Esophagus muscularis mucosa (tissue), 4 donors: Measurements from ENCODE around the gene PRKCG. TPM values are rescaled to one million over a fixed set of nuclear protein-coding genes. Genes with fewer than 3 reads are reported as not detected.

Experiments used
- DNase-seq: peaks from one replicate; pipeline ENCODE4 v3.0.0-alpha.2; 2017; ENCODE audit errors: extremely low spot score
- H3K27ac ChIP-seq, 4 donors: fragments of 200-600 bp; sonication (generic); replicated peaks in 1 of 4; 1 replicate in 3 of 4; 2 replicates in 1 of 4; pipeline ENCODE4 v1.5.1; 2016 to 2019; ENCODE audit warnings: mild to moderate bottlenecking in 1 of 4
- H3K27me3 ChIP-seq, 4 donors: fragments of 200-600 bp; sonication (generic); one replicate each; pipeline versions ENCODE4 v1.5.1 to v1.6.0; 2016 to 2019
- H3K36me3 ChIP-seq, 4 donors: fragments of 200-600 bp; sonication (generic); one replicate each; pipeline ENCODE4 v1.5.1; 2016 to 2019
- H3K4me1 ChIP-seq, 4 donors: fragments of 200-600 bp; sonication (generic); one replicate each; pipeline ENCODE4 v1.5.1; 2016 to 2019
- H3K4me3 ChIP-seq, 4 donors: fragments of 200-600 bp; sonication (generic); 1 replicate in 2 of 4; 2 replicates in 2 of 4; pipeline ENCODE4 v1.5.1; 2016 to 2019; ENCODE audit warnings: mild to moderate bottlenecking in 4 of 4, moderate library complexity in 1 of 4
- H3K9me3 ChIP-seq, 4 donors: fragments of 200-600 bp; sonication (generic); 1 replicate in 3 of 4; 2 replicates in 1 of 4; pipeline ENCODE4 v1.5.1; 2016 to 2019
- CTCF ChIP-seq, 3 experiments: fragments of 200-600 bp in 2 of 3; fragments of 450-650 bp in 1 of 3; sonication (generic) in 2 of 3; IDR thresholded peaks; one replicate each; pipeline ENCODE4 v1.5.1; 2017 to 2019; ENCODE audit warnings: antibody characterized with exemption in 3 of 3, mild to moderate bottlenecking in 2 of 3, moderate library complexity in 1 of 3
- EP300 ChIP-seq: sonication (generic); formaldehyde crosslinking; IDR thresholded peaks from one replicate; pipeline ENCODE4 v1.6.1; 2017; ENCODE audit warnings: antibody characterized with exemption
- POLR2A ChIP-seq: fragments of 450-650 bp; IDR thresholded peaks from one replicate; pipeline ENCODE4 v1.6.1; 2017; ENCODE audit warnings: antibody characterized with exemption, moderate library complexity, mild to moderate bottlenecking, low read depth
- POLR2AphosphoS5 ChIP-seq, 2 donors: sonication (generic); formaldehyde crosslinking; IDR thresholded peaks; one replicate each; pipeline ENCODE4 v1.6.1; 2017; ENCODE audit warnings: antibody characterized with exemption in 2 of 2
- WGBS: methylation state at CpG from one replicate; pipeline ENCODE4 v1.1.5; 2018; 5-methylcytosine and 5-hydroxymethylcytosine counted together
- intact Hi-C: fragments of 100-400 bp; cut with DNase I; formaldehyde crosslinking; loops from one replicate; pipeline ENCODE4 v1.15.1; 2023
- total RNA-seq, 4 donors: library from RNA; depleted of rRNA; stranded (reverse); fragments of >200 nt; gene quantifications; one replicate each; pipeline versions ENCODE4 v1.1.0 to v1.2.1, GENCODE V29; 2016

Gene PRKCG
- total RNA-seq, 4 donors from 2014 or later, result not detected

GRCh38 chr19:53915000-53915399 lies 33.0 kb downstream of the PRKCG start:
- no peak for DNase-seq
- H3K36me3 ChIP-seq, result no peaks in the 10 kb centered on the region
- H3K9me3 ChIP-seq, result no peaks in the 10 kb centered on the region
- TF ChIP-seq EP300 (no peak), POLR2A (no peak), CTCF (IDR thresholded peaks at IDR 0.05) (no peak), POLR2AphosphoS5 (IDR thresholded peaks at IDR 0.05) (no peak)
- no peak overlapping the region for H3K27ac ChIP-seq
- intact Hi-C loops, result no loop called here
- H3K27me3 ChIP-seq, result peaks cover 0 to 74% (median 20%) of the 10 kb centered on the region in 4 donors
- peaks cover 0 to 1% (median under 1%) of the 10 kb centered on the region in 4 donors for H3K4me1 ChIP-seq
- WGBS, result 64% methylated on average over 8 of the region's 8 CpGs
- no peak overlapping the region for H3K4me3 ChIP-seq

- Histone ChIP-seq H3K9me3 (no peaks in the 10 kb centered on the region), H3K36me3 (no peaks in the 10 kb centered on the region), H3K4me3 (no peak overlapping the region), H3K4me1 (no peaks in the 10 kb centered on the region), H3K27me3 (peaks cover 0 to 64% (median 12%) of the 10 kb centered on the region in 4 donors), H3K27ac (no peak overlapping the region)
- TF ChIP-seq POLR2AphosphoS5 (IDR thresholded peaks at IDR 0.05) (no peak), CTCF (IDR thresholded peaks at IDR 0.05) (no peak), EP300 (no peak), POLR2A (no peak)
- intact Hi-C loops, result no loop called here
- WGBS, result 71% methylated on average over 6 of the region's 6 CpGs
- no peak for DNase-seq
Observed at GRCh38 chr19:53916004-53916403, 34.0 kb downstream of the PRKCG start.

GRCh38 chr19:53917356-53917755 lies 35.4 kb downstream of the PRKCG start:
- intact Hi-C loops, result no loop called here
- peaks cover 0 to 53% (median 5%) of the 10 kb centered on the region in 4 donors for H3K27me3 ChIP-seq

GRCh38 chr19:53927739-53928138 lies 45.7 kb downstream of the PRKCG start:
- 48% methylated on average over 8 of the region's 8 CpGs for WGBS
- no peak overlapping the region for H3K27ac ChIP-seq

More at GRCh38 chr19:53917356-53917755, 35.4 kb downstream of the PRKCG start:
- no peak for DNase-seq
- Histone ChIP-seq H3K27ac (no peak overlapping the region), H3K36me3 (no peaks in the 10 kb centered on the region), H3K4me3 (no peak overlapping the region), H3K4me1 (no peaks in the 10 kb centered on the region), H3K9me3 (no peaks in the 10 kb centered on the region)
- WGBS, result 89% methylated on average over 7 of the region's 7 CpGs
- TF ChIP-seq CTCF (IDR thresholded peaks at IDR 0.05) (no peak), POLR2AphosphoS5 (IDR thresholded peaks at IDR 0.05) (no peak), POLR2A (no peak), EP300 (no peak)

More at GRCh38 chr19:53927739-53928138, 45.7 kb downstream of the PRKCG start:
- H3K27me3 ChIP-seq, result peaks cover 0 to 27% (median 0%) of the 10 kb centered on the region in 4 donors
- no peaks in the 10 kb centered on the region for H3K36me3 ChIP-seq
- TF ChIP-seq POLR2AphosphoS5 (IDR thresholded peaks at IDR 0.05) (no peak), CTCF (IDR thresholded peaks at IDR 0.05) (no peak), POLR2A (no peak), EP300 (no peak)
- H3K4me1 ChIP-seq, result no peaks in the 10 kb centered on the region
- no peak for DNase-seq
- no peaks in the 10 kb centered on the region for H3K9me3 ChIP-seq
- intact Hi-C loops, result no loop called here
- H3K4me3 ChIP-seq, result no peak overlapping the region
